Ovary (tissue), 9 donors: ENCODE measurements around the gene THEM4. TPM values are rescaled to one million over a fixed set of nuclear protein-coding genes. Genes with fewer than 3 reads are reported as not detected.

Source experiments
- DNase-seq, 5 donors: peaks; one replicate each; pipeline ENCODE4 v3.0.0-alpha.2; 2019 to 2020
- H3K27ac ChIP-seq, 2 donors: fragments of 200-600 bp; one replicate each; pipeline versions ENCODE4 v1.5.1 to v1.8.0; 2019 to 2022
- H3K27me3 ChIP-seq: fragments of 200-600 bp; one replicate; pipeline ENCODE4 v1.8.0; 2022
- H3K36me3 ChIP-seq: fragments of 200-600 bp; sonication (generic); one replicate; pipeline ENCODE4 v1.5.1; 2019
- H3K4me1 ChIP-seq: one replicate; pipeline ENCODE4 v1.8.1; 2013; ENCODE audit warnings: mild to moderate bottlenecking, moderate library complexity; ENCODE audit not compliant: insufficient read depth
- H3K4me3 ChIP-seq: fragments of 200-600 bp; sonication (generic); one replicate; pipeline ENCODE4 v1.5.1; 2017
- H3K9me3 ChIP-seq, 2 donors: fragments of 200-600 bp in 1 of 2; sonication (generic) in 1 of 2; one replicate each; pipeline versions ENCODE4 v1.5.1 to v1.8.1; 2013 to 2019; ENCODE audit warnings: mild to moderate bottlenecking in 1 of 2, moderate library complexity in 1 of 2
- CTCF ChIP-seq, 3 donors: fragments of 450-650 bp in 2 of 3; fragments of 200-600 bp in 1 of 3; IDR thresholded peaks; one replicate each; pipeline versions ENCODE4 v1.5.1 to v1.8.0; 2016 to 2022; ENCODE audit warnings: antibody characterized with exemption in 3 of 3, mild to moderate bottlenecking in 1 of 3
- EP300 ChIP-seq: sonication (generic); formaldehyde crosslinking; IDR thresholded peaks from one replicate; pipeline ENCODE4 v1.6.1; 2017; ENCODE audit warnings: antibody characterized with exemption
- POLR2A ChIP-seq: fragments of 450-650 bp; IDR thresholded peaks from one replicate; pipeline ENCODE4 v1.6.1; 2017; ENCODE audit warnings: antibody characterized with exemption, mild to moderate bottlenecking, moderate library complexity
- WGBS, 3 donors: extraction: QIAGEN DNeasy Blood & Tissue Kit in 1 of 3; methylation state at CpG; one replicate each; pipeline versions ENCODE4 v1.1.5 to v1.1.7; 2013 to 2017; 5-methylcytosine and 5-hydroxymethylcytosine counted together
- intact Hi-C, 4 donors: fragments of 100-400 bp; cut with DNase I; formaldehyde crosslinking; loops; one replicate each; pipeline versions ENCODE4 v1.11.0 to v1.15.1; 2022 to 2023
- polyA plus RNA-seq, 2 donors: library from polyadenylated mRNA; stranded (reverse); fragments of 200-250 nt in 1 of 2; fragments of 350-450 nt in 1 of 2; fragmentation: Illumina TruSeq in 1 of 2; extraction: RNeasy Lipid Tissue Mini Kit (QIAGEN cat#74804) in 1 of 2; gene quantifications; one replicate each; pipeline ENCODE4 v1.2.3, GENCODE V29; 2013 to 2014
- total RNA-seq, 7 donors: library from RNA; depleted of rRNA in 2 of 7; stranded (reverse); fragments of >200 nt in 2 of 7; fragmentation: NEBNext Ultra II Directional in 3 of 7; extraction: Animal tissue kit (Norgen Biotek cat#: 25700) in 3 of 7; gene quantifications; one replicate each; pipeline versions ENCODE4 v1.1.0 to v1.2.4, GENCODE V29; 2016 to 2023
- donor health status: DM: no; HTN: no; CAD: no; lungs with moderate emphysema.
- donor health status: DM: no; HTN: no; CAD: no.
- donor health status: Bipolar disorder and iron deficiency.
- donor health status: DM: yes; HTN: yes; CAD: no.
- donor health status: DM: no; HTN: no; CAD: no.
- donor health status: DM: yes; HTN: yes; CAD: no.

THEM4 gene
- total and polyA plus RNA-seq, 9 donors: 10.4 to 21.8 (median 14.4) TPM

DNA sequence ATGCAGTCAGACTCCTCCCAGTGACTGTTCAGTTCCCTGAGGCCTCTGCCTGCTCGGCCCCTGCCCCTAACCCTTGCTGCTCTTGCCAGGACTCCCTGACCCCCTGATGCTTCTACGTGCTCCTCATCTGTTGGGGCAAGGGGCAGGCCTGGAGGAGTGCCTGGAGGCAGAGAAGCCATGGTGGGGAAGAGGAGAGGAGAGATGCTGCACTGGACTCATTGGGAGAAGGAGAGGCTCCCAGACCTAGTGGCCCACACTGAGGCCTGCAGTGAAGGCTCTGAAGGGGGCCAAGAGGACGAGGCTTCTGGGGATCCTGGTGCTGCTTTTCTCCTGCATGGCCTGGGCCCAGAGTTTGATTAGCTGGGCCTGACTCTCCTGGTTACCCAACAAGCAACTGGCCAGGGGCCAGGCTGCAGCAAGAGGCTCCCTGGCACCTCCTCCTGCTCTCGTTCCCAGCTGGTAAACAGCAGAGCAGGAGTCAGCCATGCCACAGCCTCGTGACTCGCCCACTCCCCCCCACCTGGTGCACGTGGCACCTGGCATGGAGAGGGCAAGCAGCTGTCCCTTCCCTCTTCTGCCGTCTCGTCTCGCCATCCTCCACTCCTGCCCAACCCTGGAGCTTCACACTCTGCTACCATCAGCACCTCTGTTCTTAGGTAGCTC is 76.9 kb downstream of the THEM4 start:
- no peaks in the 10 kb centered on the region for H3K9me3 ChIP-seq
- H3K27ac ChIP-seq: no peak overlapping the region
- no peaks in the 10 kb centered on the region for H3K27me3 ChIP-seq
- no peaks in the 10 kb centered on the region for H3K4me1 ChIP-seq
- TF ChIP-seq POLR2A: no peak
- no peak for TF ChIP-seq EP300
- TF ChIP-seq CTCF (IDR thresholded peaks at IDR 0.05): no peak
- peak in 2 of 5 donors; percentile 42 to 69 for DNase-seq
- H3K4me3 ChIP-seq: no peak overlapping the region
- H3K36me3 ChIP-seq: no peaks in the 10 kb centered on the region
- intact Hi-C loops: no loop called here
- 46 to 65% (median 64%) methylated on average over 10 of the region's 10 CpGs for WGBS, 3 donors

GRCh38 chr1:151831605-151832004 is 77.7 kb downstream of the THEM4 start, which contains the start of gene RORC:
RORC (minus strand) TSS chr1:151831802; CDS start chr1:151831764, 38 bp downstream.
- 78 to 83% (median 80%) methylated on average over 5 of the region's 5 CpGs for WGBS, 3 donors
- DNase-seq: no peak
- no peak within 1 kb of the TSS for H3K4me3 ChIP-seq
- no peaks in the 10 kb centered on the region for H3K4me1 ChIP-seq
- H3K27ac ChIP-seq: no peak within 1 kb of the TSS
- no peaks in the 10 kb centered on the region for H3K27me3 ChIP-seq
- H3K9me3 ChIP-seq: no peaks in the 10 kb centered on the region
- H3K36me3 ChIP-seq: no peaks in the 10 kb centered on the region
- TF ChIP-seq POLR2A: no peak
- no peak for TF ChIP-seq EP300
- intact Hi-C loops: no loop called here

DNA sequence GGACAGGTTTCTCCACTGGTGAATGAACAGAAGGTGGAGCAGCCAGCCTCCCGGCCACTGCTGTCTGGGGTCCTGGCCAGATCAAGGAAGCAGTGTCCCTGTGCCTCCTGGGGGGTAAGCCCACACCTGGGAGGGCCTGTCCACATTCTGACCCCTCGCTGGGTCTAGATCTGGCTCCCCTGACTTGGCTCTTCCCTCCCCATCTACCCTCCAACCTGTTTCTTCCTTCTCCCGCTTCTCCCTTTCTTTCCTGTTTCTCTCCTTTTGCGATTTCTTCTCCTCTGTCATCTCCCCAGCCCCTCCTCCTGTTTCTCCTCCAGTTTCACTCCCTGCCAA is 78.1 kb downstream of the THEM4 start:
- intact Hi-C loops: no loop called here
- H3K36me3 ChIP-seq: no peaks in the 10 kb centered on the region
- TF ChIP-seq POLR2A: no peak
- TF ChIP-seq EP300: no peak
- no peak for TF ChIP-seq CTCF (IDR thresholded peaks at IDR 0.05)
- no peaks in the 10 kb centered on the region for H3K9me3 ChIP-seq
- H3K27ac ChIP-seq: no peak overlapping the region
- H3K27me3 ChIP-seq: no peaks in the 10 kb centered on the region
- 81 to 89% (median 88%) methylated on average over 4 of the region's 4 CpGs for WGBS, 3 donors
- peaks cover 1% of the 10 kb centered on the region for H3K4me1 ChIP-seq
- DNase-seq: no peak
- no peak overlapping the region for H3K4me3 ChIP-seq

- Histone ChIP-seq H3K36me3 (no peaks in the 10 kb centered on the region), H3K27me3 (no peaks in the 10 kb centered on the region), H3K9me3 (no peaks in the 10 kb centered on the region), H3K4me3 (no peak overlapping the region), H3K4me1 (peaks cover 8% of the 10 kb centered on the region), H3K27ac (no peak overlapping the region)
- no peak for TF ChIP-seq EP300
- TF ChIP-seq POLR2A: no peak
- no peak for TF ChIP-seq CTCF (IDR thresholded peaks at IDR 0.05)
- 42 to 53% (median 45%) methylated on average over 6 of the region's 6 CpGs for WGBS, 3 donors
- DNase-seq: no peak
- intact Hi-C loops: no loop called here
These were observed 79.3 kb downstream of the THEM4 start for GRCh38 chr1:151830055-151830454.

GRCh38 chr1:151829352-151830046 is 79.8 kb downstream of the THEM4 start:
- Histone ChIP-seq H3K27me3 (no peaks in the 10 kb centered on the region), H3K36me3 (no peaks in the 10 kb centered on the region), H3K9me3 (no peaks in the 10 kb centered on the region), H3K27ac (no peak overlapping the region), H3K4me3 (no peak overlapping the region), H3K4me1 (peaks cover 8% of the 10 kb centered on the region)
- no peak for DNase-seq
- WGBS, 3 donors: 43 to 47% (median 46%) methylated on average over 4 of the region's 4 CpGs
- TF ChIP-seq CTCF (IDR thresholded peaks at IDR 0.05) (no peak), POLR2A (no peak), EP300 (no peak)
- intact Hi-C loops: no loop called here
